Esophagus squamous epithelium (tissue), 4 donors: ENCODE data around the gene AQP9.

Experiments
- POLR2A ChIP-seq, 4 donors: fragments of 450-650 bp; IDR thresholded peaks; one replicate each; pipeline ENCODE4 v1.6.1; 2017; ENCODE audit warnings: antibody characterized with exemption in 4 of 4, mild to moderate bottlenecking in 4 of 4, moderate library complexity in 3 of 4
- TF ChIP-seq, protein P1 (sequence below), 6 experiments: fragments of 450-650 bp in 4 of 6; fragments of 200-600 bp in 2 of 6; sonication (generic) in 2 of 6; IDR thresholded peaks; one replicate each; pipeline ENCODE4 v1.5.1; 2016 to 2019; ENCODE audit warnings: antibody characterized with exemption in 6 of 6, mild to moderate bottlenecking in 4 of 6, moderate library complexity in 4 of 6

- TF ChIP-seq, protein P1, sequence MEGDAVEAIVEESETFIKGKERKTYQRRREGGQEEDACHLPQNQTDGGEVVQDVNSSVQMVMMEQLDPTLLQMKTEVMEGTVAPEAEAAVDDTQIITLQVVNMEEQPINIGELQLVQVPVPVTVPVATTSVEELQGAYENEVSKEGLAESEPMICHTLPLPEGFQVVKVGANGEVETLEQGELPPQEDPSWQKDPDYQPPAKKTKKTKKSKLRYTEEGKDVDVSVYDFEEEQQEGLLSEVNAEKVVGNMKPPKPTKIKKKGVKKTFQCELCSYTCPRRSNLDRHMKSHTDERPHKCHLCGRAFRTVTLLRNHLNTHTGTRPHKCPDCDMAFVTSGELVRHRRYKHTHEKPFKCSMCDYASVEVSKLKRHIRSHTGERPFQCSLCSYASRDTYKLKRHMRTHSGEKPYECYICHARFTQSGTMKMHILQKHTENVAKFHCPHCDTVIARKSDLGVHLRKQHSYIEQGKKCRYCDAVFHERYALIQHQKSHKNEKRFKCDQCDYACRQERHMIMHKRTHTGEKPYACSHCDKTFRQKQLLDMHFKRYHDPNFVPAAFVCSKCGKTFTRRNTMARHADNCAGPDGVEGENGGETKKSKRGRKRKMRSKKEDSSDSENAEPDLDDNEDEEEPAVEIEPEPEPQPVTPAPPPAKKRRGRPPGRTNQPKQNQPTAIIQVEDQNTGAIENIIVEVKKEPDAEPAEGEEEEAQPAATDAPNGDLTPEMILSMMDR (IDR thresholded peaks at IDR 0.05) = no peak
- TF ChIP-seq POLR2A (IDR thresholded peaks at IDR 0.05) = no peak
Observed at GRCh38 chr15:58154769-58155168, 16.6 kb downstream of the AQP9 start.
